ENCODE results near the gene PARVG.

GRCh38 chr22:44220727-44221680 is 40.3 kb downstream of the PARVG start:
- TF ChIP-seq CTCF (IDR thresholded peaks at IDR 0.05; ENCODE audit: insufficient read depth, low read length, poor library complexity, severe bottlenecking) (no peak), EZH2phosphoT487 (conservative IDR thresholded peaks at IDR 0.05; ENCODE audit: low read length) (no peak)

Measured in SU-DHL-6 (cell line).